T-helper 2 cell treated with Interferon-gamma antibody and Interleukin-4, amounts not matched to agents 5 μg/mL and 100 μg/mL, for 36 hours (primary cell): ENCODE measurements around the gene HECTD1.
"Not testable (repeated sequence)": the region's sequence is repeated elsewhere in the genome, so short reads cannot be mapped to it uniquely, and the experiment has no call there.

Experiments used
- DNase-seq: peaks from one replicate; pipeline ENCODE4 v3.0.0; 2021; ENCODE audit warnings: low spot score
- H3K27ac Mint-ChIP-seq: one replicate; pipeline ENCODE4 v1.8.0; 2021; ENCODE audit warnings: mild to moderate bottlenecking, mixed read lengths
- H3K27me3 Mint-ChIP-seq: one replicate; pipeline ENCODE4 v1.8.0; 2021; ENCODE audit warnings: low read depth, mixed read lengths
- H3K36me3 Mint-ChIP-seq: one replicate; pipeline ENCODE4 v1.8.0; 2021; ENCODE audit warnings: low read depth, mixed read lengths
- H3K4me1 Mint-ChIP-seq: one replicate; pipeline ENCODE4 v1.8.0; 2021; ENCODE audit warnings: low read depth, mixed read lengths
- H3K4me3 Mint-ChIP-seq: one replicate; pipeline ENCODE4 v1.8.0; 2022; ENCODE audit warnings: mild to moderate bottlenecking, moderate library complexity, mixed read lengths
- H3K9me3 Mint-ChIP-seq: one replicate; pipeline ENCODE4 v1.8.0; 2021; ENCODE audit warnings: mixed read lengths

HECTD1 gene

DNA sequence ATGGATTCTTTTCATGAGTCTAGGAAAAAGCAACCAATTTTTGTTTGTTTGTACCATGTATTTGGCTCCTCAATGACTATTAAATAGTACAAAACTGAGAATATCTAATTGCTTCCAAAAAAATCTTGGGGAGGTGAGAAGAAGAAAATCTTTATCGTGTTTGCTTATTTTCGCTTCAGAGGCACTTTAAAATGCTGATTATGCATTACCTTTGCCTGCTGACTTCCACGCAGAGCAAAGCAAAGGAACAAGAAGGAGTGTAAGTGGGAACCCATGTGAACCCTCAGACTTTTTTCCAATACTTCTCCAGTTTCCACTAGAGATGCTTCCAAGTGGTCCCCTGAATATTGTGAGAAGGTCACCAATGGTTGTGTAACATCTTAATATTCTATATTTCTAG lies 138.2 kb downstream of the HECTD1 start:
- Mint-ChIP-seq H3K4me3 (no peak overlapping the region), H3K9me3 (no peaks in the 10 kb centered on the region), H3K36me3 (no peaks in the 10 kb centered on the region), H3K4me1 (no peaks in the 10 kb centered on the region), H3K27me3 (no peaks in the 10 kb centered on the region), H3K27ac (no peak overlapping the region)
- DNase-seq = no peak

DNA sequence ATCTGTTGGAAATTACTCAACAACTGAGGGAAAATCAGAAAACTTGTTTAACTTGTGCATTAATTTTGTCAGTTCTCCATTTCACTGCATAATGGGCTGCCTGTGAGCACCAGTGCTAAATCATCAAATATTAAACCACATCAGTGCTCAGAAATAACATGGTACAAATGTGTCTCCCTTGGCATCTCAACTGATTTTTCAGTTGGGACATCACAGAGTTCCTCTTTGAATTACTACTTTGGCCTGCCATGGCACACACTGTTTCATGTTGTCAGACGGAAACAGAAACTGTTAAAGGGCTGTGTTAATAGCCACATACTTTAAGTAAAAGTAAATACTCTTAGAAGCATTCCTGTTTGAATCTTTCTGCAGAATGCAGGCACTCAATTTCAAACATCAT lies 139.4 kb downstream of the HECTD1 start:
- Mint-ChIP-seq H3K36me3 (no peaks in the 10 kb centered on the region), H3K9me3 (no peaks in the 10 kb centered on the region), H3K4me1 (no peaks in the 10 kb centered on the region), H3K27ac (no peak overlapping the region), H3K4me3 (no peak overlapping the region), H3K27me3 (no peaks in the 10 kb centered on the region)
- DNase-seq = no peak

DNA sequence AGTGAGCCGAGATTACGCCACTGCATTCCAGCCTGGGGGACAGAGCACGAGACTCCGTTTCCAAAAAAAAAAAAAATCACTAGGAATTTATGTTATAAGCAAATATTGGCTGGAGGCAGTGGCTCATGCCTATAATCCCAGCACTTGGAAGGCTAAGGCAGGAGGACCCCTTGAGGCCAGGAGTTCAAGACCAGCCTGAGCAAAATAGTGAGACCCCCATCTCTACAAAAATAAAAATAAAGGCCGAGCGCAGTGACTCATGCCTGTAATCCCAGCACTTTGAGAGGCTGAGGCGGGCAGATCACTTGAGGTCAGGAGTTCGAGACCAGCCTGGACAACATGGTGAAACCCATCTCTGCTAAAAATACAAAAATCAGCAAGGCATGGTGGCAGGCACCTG lies 144.7 kb downstream of the HECTD1 start:
- H3K4me1 Mint-ChIP-seq, H3K36me3 Mint-ChIP-seq, H3K27me3 Mint-ChIP-seq, H3K4me3 Mint-ChIP-seq, DNase-seq, H3K9me3 Mint-ChIP-seq, H3K27ac Mint-ChIP-seq: not testable (repeated sequence)

DNA sequence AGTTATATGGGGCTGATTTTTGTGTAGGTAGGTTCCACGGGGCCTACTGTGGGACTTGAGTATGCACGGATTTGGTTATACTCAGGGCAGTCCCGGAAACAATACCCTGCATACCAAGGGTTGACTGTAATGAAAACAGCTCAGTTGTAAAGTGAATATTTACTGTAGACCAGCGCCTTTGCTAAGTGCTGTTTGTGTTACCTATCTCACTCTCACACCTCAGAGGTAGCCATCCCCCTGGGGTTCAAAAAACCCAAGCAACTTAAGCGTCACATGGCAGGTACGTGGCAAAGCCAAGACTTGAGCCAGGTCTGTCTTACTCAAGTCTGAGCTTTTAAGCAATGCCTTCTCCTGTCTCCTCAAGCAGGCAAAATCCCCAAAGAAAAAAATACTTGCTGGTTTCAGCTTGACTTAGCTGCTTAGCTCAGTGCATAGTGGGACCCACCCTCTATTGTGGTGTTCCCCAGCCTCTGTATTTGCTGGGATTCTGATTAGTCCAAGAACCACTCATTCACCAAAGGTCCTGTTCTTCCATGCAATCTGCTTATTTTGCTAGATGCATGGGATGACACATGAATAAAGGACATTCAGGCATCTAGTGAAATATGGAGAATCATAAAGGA lies 147.2 kb downstream of the HECTD1 start:
- Mint-ChIP-seq H3K27me3 (no peaks in the 10 kb centered on the region), H3K9me3 (no peaks in the 10 kb centered on the region), H3K27ac (no peak overlapping the region), H3K36me3 (no peaks in the 10 kb centered on the region), H3K4me1 (peaks cover 3% of the 10 kb centered on the region), H3K4me3 (no peak overlapping the region)
- no peak for DNase-seq

DNA sequence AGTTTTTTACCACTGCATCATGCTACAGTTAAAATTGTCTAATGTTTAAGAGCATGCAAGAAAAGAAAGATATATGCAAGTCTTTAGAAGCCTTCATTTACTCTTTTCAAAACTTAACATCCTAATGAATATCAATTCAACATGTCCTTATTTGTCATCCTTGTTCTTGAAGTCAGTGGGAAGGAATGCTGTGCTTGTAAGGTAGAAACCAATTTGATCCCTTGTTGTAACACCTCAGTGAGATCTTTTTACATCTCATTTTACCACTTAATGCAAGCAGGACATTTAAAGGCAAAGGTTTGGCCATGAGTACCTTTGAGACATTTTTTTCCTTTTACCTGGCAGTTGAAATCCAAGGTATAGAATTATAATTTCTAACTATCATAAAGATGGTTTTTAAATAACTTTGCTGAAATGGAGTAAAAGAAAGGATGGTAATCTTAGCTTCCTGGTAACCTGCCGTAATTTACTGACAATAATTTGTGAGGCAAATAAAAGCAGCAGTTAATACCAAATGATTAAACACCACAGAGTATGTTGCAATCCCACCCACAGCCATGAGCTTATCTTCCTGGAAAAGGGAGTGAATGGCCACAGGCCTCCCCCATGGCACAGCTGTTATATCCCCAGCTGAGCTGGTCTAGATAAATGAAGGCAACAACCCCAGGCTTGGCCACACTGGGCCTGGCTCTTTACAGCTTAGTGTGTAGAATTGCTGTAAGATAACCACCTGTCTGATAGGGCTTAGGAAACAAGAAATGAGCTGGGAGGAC lies 148.3 kb downstream of the HECTD1 start:
- H3K4me1 Mint-ChIP-seq = peaks cover 3% of the 10 kb centered on the region
- no peak overlapping the region for H3K4me3 Mint-ChIP-seq
- no peak overlapping the region for H3K27ac Mint-ChIP-seq
- DNase-seq = no peak
- H3K36me3 Mint-ChIP-seq = no peaks in the 10 kb centered on the region
- no peaks in the 10 kb centered on the region for H3K9me3 Mint-ChIP-seq
- no peaks in the 10 kb centered on the region for H3K27me3 Mint-ChIP-seq

DNA sequence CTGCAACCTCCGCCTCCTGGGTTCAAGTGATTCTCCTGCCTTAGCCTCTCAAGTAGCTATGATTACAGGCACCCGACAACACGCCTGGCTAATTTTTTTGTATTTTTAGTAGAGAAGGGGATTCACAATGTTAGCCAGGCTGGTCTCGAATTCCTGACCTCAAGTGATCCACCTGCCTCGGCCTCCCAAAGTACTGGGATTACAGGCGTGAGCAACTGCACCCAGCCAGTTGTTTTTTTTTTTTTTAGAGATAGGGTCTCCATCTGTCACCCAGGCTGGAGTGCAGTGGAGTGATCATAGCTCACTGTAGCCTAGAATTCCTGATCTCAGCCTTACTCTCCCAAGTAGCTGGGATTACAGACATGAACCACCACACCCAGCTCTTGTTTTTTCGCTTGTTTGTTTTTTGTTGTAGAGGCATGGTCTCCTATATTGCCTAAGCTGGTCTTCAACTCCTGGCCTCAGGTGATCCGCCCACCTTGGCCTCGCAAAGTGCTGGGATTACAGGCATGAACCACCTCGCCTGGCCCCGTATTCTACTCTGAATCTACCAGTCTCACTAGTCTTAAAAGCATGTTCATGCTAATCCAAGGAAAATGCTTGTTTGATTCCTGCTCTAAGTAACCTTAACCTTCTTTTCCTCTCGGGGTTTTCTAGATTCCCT lies 149.8 kb downstream of the HECTD1 start:
- no peak for DNase-seq
- Mint-ChIP-seq H3K27ac (no peak overlapping the region), H3K36me3 (no peaks in the 10 kb centered on the region), H3K27me3 (no peaks in the 10 kb centered on the region), H3K4me3 (no peak overlapping the region), H3K9me3 (no peaks in the 10 kb centered on the region), H3K4me1 (peaks cover 3% of the 10 kb centered on the region)

DNA sequence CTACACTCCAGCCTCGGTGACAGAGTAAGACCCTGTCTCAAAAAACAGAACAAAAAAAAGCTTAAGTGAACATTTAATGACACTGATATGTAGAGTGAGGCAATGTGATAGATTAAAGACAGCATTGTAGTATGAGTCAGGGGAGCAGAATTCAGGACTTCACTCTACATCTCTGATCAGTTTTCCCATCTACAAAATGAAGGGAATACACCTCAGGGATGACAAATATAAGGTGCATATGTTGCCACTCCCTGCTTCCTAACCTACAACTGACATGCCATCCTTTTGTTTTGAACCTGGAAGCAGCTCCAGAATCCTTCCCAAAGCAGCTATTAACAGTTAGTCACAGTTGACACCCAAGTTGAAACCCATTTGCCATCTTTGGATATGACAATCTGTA lies 150.6 kb downstream of the HECTD1 start:
- H3K4me3 Mint-ChIP-seq = no peak overlapping the region
- no peak for DNase-seq
- H3K27ac Mint-ChIP-seq = no peak overlapping the region
- peaks cover 3% of the 10 kb centered on the region for H3K4me1 Mint-ChIP-seq
- no peaks in the 10 kb centered on the region for H3K27me3 Mint-ChIP-seq
- H3K9me3 Mint-ChIP-seq = no peaks in the 10 kb centered on the region
- no peaks in the 10 kb centered on the region for H3K36me3 Mint-ChIP-seq

DNA sequence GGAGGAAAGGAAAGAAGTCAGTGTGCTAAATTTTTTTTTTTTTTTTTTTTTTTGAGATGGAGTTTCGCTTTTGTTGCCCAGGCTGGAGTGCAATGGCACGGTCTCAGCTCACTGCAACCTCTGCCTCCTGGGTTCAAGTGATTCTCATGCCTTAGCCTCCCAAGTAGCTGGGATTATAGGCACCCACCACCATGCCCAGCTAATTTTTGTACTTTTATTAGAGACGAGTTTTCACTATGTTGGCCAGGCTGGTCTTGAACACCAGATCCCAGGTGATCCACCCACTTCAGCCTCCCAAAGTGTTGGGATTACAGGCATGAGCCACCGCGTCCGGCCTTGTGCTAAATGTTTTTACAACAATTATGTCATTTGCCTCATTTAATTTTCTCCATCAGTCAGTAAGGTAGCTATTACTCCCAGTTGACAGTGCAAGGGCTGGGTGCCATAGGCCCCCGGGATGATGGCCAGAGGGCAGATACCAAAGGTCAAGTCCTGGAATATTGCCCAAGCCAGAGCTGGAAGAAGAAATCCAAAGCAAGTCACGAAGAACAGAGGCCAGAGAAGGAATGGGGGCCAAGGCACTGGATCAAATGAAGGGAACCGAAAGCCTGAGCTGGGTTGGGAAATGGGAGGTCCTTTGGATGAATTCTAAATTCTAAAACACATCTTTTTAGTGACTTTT lies 154.5 kb downstream of the HECTD1 start:
- not testable (repeated sequence) for H3K27ac Mint-ChIP-seq, DNase-seq, H3K9me3 Mint-ChIP-seq, H3K4me1 Mint-ChIP-seq, H3K4me3 Mint-ChIP-seq, H3K36me3 Mint-ChIP-seq, H3K27me3 Mint-ChIP-seq

DNA sequence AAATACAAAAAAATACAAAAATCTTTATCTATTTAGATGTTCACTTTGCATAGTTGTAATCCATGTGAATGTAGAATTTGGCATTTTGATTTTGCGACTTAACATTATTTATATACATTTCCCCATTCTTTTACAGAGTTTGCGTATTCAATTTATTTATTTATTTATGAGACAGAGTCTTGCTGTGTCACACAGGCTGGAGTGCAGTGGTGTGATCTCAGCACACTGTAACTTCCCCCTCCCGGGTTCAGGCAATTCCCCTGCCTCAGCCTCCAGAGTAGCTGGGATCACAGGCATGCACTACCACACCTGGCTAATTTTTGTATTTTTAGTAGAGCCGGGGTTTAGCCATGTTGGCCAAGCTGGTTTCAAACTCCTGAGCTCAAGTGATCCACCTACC lies 156.1 kb downstream of the HECTD1 start:
- no peaks in the 10 kb centered on the region for H3K36me3 Mint-ChIP-seq
- no peak for DNase-seq
- H3K27me3 Mint-ChIP-seq = no peaks in the 10 kb centered on the region
- no peaks in the 10 kb centered on the region for H3K9me3 Mint-ChIP-seq
- no peak overlapping the region for H3K27ac Mint-ChIP-seq
- no peak overlapping the region for H3K4me3 Mint-ChIP-seq
- H3K4me1 Mint-ChIP-seq = no peaks in the 10 kb centered on the region

DNA sequence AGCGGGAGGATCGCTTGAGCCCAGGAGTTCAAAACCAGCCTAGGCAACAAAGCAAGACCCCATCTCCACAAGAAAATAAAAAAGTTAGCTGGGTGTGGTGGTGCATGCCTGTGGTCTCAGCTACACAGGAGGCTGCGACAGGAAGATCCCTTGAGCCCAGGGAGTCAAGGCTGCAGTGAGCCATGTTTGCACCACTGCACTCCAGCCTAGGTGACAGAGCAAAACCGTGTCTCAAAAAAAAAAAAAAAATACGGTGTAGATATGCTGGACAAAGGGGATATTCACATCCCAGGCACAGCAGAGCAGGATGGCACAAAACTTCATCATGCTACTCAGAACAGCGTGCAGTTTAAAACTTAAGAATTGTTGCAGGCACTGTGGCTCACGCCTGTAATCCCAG lies 156.6 kb downstream of the HECTD1 start:
- no peaks in the 10 kb centered on the region for H3K4me1 Mint-ChIP-seq
- H3K27me3 Mint-ChIP-seq = no peaks in the 10 kb centered on the region
- no peak for DNase-seq
- no peak overlapping the region for H3K27ac Mint-ChIP-seq
- no peak overlapping the region for H3K4me3 Mint-ChIP-seq
- H3K36me3 Mint-ChIP-seq = no peaks in the 10 kb centered on the region
- no peaks in the 10 kb centered on the region for H3K9me3 Mint-ChIP-seq
